Suprapubic skin (tissue), 3 donors: ENCODE results near the gene TNFRSF8.

Experiments
- POLR2A ChIP-seq, 2 donors: fragments of 450-650 bp; IDR thresholded peaks; one replicate each; pipeline ENCODE4 v1.6.1; 2017; ENCODE audit warnings: antibody characterized with exemption in 2 of 2, mild to moderate bottlenecking in 2 of 2, moderate library complexity in 2 of 2
- TF ChIP-seq, protein P1 (sequence below), 2 donors: fragments of 200-600 bp in 1 of 2; fragments of 450-650 bp in 1 of 2; sonication (generic) in 1 of 2; IDR thresholded peaks; one replicate each; pipeline ENCODE4 v1.5.1; 2016 to 2019; ENCODE audit warnings: antibody characterized with exemption in 2 of 2, mild to moderate bottlenecking in 1 of 2, moderate library complexity in 1 of 2

DNA sequence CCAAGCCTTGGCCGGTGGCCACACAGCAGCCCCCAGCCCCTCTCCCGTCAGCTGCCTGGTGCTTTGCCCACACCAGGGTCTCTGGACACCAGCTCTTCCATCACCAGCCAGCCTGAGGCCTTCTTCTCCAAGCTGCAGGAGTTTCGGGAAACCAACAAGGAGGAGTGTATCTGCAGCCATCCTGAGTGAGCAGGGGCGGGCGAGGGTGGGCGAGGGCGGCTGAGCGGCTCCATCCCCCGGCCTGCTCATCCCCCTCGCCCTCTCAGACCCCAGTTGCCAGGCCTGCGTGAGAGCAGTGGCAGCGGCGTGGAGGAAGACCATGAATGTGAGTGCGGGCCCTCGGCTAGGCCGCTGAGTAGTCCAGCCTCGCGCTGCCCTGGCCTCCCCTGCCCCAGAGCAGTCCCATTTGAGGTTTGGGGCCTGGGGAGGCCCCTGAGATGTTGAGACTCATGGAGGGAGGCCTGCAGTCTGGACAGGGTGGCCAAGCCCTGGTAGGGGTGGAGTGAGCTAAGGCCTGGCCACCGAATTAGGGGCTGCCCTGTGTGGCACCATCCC is 34.1 kb upstream of the TNFRSF8 start:
- TF ChIP-seq, protein P1, sequence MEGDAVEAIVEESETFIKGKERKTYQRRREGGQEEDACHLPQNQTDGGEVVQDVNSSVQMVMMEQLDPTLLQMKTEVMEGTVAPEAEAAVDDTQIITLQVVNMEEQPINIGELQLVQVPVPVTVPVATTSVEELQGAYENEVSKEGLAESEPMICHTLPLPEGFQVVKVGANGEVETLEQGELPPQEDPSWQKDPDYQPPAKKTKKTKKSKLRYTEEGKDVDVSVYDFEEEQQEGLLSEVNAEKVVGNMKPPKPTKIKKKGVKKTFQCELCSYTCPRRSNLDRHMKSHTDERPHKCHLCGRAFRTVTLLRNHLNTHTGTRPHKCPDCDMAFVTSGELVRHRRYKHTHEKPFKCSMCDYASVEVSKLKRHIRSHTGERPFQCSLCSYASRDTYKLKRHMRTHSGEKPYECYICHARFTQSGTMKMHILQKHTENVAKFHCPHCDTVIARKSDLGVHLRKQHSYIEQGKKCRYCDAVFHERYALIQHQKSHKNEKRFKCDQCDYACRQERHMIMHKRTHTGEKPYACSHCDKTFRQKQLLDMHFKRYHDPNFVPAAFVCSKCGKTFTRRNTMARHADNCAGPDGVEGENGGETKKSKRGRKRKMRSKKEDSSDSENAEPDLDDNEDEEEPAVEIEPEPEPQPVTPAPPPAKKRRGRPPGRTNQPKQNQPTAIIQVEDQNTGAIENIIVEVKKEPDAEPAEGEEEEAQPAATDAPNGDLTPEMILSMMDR (IDR thresholded peaks at IDR 0.05) = no peak
- no peak for TF ChIP-seq POLR2A (IDR thresholded peaks at IDR 0.05)
